ENCODE measurements around the gene TRIM16.
"Not testable (repeated sequence)": the region's sequence is repeated elsewhere in the genome, so short reads cannot be mapped to it uniquely, and the experiment has no call there.

GRCh38 chr17:15716601-15717563 is 32.8 kb upstream of the TRIM16 start:
- TF ChIP-seq, protein P1, sequence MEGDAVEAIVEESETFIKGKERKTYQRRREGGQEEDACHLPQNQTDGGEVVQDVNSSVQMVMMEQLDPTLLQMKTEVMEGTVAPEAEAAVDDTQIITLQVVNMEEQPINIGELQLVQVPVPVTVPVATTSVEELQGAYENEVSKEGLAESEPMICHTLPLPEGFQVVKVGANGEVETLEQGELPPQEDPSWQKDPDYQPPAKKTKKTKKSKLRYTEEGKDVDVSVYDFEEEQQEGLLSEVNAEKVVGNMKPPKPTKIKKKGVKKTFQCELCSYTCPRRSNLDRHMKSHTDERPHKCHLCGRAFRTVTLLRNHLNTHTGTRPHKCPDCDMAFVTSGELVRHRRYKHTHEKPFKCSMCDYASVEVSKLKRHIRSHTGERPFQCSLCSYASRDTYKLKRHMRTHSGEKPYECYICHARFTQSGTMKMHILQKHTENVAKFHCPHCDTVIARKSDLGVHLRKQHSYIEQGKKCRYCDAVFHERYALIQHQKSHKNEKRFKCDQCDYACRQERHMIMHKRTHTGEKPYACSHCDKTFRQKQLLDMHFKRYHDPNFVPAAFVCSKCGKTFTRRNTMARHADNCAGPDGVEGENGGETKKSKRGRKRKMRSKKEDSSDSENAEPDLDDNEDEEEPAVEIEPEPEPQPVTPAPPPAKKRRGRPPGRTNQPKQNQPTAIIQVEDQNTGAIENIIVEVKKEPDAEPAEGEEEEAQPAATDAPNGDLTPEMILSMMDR (IDR thresholded peaks at IDR 0.05) = not testable (repeated sequence)
- TF ChIP-seq EZH2 (IDR thresholded peaks at IDR 0.05) = not testable (repeated sequence)

Measured in neural progenitor cell (in vitro differentiated cells).